ENCODE results near the gene FPGS.
"Not testable (repeated sequence)": the region's sequence is repeated elsewhere in the genome, so short reads cannot be mapped to it uniquely, and the experiment has no call there.

The FPGS gene

GRCh38 chr9:127845619-127846018 lies 42.9 kb downstream of the FPGS start:
- not testable (repeated sequence) for DNase-seq

- DNase-seq: no peak
These were observed 43.9 kb downstream of the FPGS start for GRCh38 chr9:127846443-127847177.

GRCh38 chr9:127847178-127847510 lies 44.5 kb downstream of the FPGS start:
- DNase-seq: no peak

- DNase-seq: no peak
These were observed 45.4 kb downstream of the FPGS start for GRCh38 chr9:127847833-127848755.

- no peak for DNase-seq
These were observed 46.2 kb downstream of the FPGS start for GRCh38 chr9:127848756-127849504.

GRCh38 chr9:127850286-127850830 lies 47.7 kb downstream of the FPGS start:
- no peak for DNase-seq

GRCh38 chr9:127852829-127853228 lies 50.1 kb downstream of the FPGS start:
- no peak for DNase-seq

GRCh38 chr9:127853312-127854183 lies 50.9 kb downstream of the FPGS start:
- no peak for DNase-seq

- DNase-seq: no peak
These were observed 51.6 kb downstream of the FPGS start, which contains the start of gene ENG for GRCh38 chr9:127854184-127854806. Gene ENG, minus strand, starts transcription at chr9:127854658. Its CDS starts 303 bp downstream, at chr9:127854355.

- DNase-seq: no peak
These were observed 52.3 kb downstream of the FPGS start for GRCh38 chr9:127854960-127855359.

GRCh38 chr9:127855522-127855921 lies 52.8 kb downstream of the FPGS start:
- no peak for DNase-seq

GRCh38 chr9:127856094-127856728 lies 53.5 kb downstream of the FPGS start:
- DNase-seq: no peak

GRCh38 chr9:127856729-127857116 lies 54.0 kb downstream of the FPGS start:
- no peak for DNase-seq

- no peak for DNase-seq
These were observed 54.6 kb downstream of the FPGS start for GRCh38 chr9:127857278-127857677.

GRCh38 chr9:127858041-127858512 lies 55.4 kb downstream of the FPGS start:
- DNase-seq: no peak

- no peak for DNase-seq
These were observed 57.6 kb downstream of the FPGS start for GRCh38 chr9:127860260-127860659.

GRCh38 chr9:127860779-127861178 lies 58.1 kb downstream of the FPGS start:
- no peak for DNase-seq

- peak; percentile 29 for DNase-seq
These were observed 59.7 kb downstream of the FPGS start for GRCh38 chr9:127862075-127863011.

GRCh38 chr9:127863191-127863621 lies 60.5 kb downstream of the FPGS start:
- DNase-seq: no peak
